HK-2 (cell line): ENCODE measurements around the gene MRE11.
"Not testable (repeated sequence)": the region's sequence is repeated elsewhere in the genome, so short reads cannot be mapped to it uniquely, and the experiment has no call there.

Experiments
- DNase-seq: peaks from one replicate; pipeline ENCODE4 v3.0.0-alpha.2; 2018; ENCODE audit not compliant: unreplicated experiment

MRE11 gene

DNA sequence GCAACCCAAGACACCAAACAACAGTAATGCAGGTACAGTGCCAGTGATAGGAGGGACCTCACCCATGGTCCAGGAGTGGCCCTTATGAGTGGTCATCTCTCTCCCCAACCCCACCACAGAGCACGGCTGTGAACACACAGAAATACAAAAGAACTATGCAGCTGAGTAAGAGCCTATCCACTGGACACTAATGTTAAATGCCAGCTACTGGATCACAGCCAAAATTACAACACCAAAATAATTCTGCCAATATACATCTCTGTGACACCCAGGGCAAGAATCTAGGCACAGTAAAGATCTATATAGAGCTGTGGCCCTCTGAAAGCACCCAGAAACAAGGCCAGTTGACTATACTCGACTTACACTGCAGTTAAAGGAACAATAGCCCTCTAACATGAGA lies 69.6 kb downstream of the MRE11 start:
- no peak for DNase-seq

DNA sequence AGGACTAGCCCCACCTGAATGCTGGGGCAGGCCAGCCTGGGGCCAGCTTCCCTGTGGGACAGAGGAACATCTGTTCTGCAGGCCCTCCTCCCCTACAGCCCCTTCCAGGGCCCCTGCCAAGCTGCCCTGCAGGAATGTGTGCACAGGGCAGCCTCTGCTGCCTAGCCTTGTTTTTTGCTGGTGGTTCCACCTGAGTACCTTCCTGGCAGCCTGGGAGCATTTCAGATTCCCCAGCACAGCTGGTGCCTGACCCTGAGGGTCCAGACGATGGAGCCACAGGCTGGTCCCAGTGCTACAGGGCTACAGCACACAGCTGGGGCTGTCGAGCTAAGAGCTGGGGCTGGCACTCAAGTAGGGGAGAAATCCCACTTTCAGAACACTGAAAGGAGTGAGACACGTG lies 70.1 kb downstream of the MRE11 start:
- DNase-seq = no peak

DNA sequence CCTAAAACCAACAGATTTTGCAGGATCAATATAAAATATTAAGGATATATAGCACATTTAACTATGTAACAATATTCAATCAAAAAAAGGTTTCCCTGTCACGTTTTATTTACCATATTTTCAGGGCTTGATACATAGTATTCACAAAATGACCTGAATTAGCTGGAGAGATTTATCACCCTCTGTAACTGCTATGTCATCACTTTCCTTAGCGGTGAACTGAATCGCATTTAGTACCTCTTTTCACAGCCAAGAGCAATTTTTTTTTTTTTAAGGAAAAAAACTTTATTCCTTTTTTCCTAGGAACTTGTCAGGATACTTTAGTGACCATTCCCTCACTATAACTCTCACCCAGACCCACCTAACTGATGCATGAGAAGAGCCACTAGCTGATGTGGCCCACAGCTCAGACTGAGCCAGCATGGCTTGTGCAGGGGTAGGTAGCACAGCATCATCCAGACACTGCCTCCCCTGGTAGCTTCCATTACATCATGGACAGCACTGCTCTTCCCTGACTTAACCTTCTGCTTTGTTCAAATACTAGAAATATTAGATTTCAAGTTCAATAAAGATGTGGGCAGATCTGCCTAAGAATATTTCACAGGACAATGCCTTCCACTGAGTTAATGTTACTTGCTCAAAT lies 75.4 kb downstream of the MRE11 start:
- no peak for DNase-seq

DNA sequence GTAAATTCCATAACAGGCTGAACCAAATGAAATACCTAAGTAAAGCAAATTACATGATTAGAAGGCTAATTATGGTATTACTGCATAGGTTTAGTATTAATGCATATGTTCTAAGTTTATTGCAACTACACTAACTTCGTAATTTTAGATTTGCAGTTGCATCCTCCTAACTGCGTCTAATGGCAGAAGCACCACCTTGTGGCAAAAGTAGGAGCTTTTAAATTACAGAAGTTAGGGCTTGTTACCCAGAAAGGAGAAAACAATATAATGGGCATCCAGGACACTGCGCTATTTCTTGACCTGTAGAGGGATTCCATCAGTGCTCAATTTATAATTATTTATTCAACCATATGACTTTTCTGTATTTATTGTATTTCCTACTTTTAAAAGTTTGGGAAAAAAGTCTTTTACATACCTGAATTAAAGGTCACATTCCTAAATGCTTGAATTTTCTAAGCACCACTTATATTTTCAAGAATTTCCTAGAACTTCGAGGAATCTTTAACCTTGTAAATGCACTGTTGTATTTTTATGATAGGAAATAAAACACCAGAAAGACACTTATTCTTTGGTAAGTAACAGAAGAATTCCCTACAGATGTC lies 76.2 kb downstream of the MRE11 start:
- no peak for DNase-seq

- no peak for DNase-seq
Observed at GRCh38 chr11:94405062-94405833, 88.4 kb downstream of the MRE11 start.

DNA sequence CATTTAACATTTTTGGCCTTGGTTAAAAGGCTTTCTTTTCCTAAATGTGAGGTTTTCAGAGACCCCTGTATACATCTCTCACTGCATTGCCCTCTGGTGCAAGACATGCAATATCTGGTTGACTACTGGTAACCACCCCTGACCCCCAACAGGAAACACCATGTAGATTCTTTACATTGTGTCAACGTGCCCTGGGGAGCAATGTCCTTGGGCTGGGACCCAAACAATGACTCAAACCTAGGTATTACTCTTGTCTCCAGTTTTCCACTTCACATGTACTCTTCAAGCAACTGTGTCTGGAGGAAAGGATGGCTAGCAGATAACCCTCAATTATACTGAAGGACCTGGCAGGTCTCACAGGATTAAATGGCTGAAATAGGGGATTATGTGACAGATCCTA lies 91.3 kb downstream of the MRE11 start:
- no peak for DNase-seq

- no peak for DNase-seq
Observed at GRCh38 chr11:94401773-94402265, 91.8 kb downstream of the MRE11 start.

- no peak for DNase-seq
Observed at GRCh38 chr11:94400839-94401772, 92.5 kb downstream of the MRE11 start, which contains the start of gene GPR83. Gene GPR83 (minus strand): TSS chr11:94401419. CDS start chr11:94401247, 172 bp downstream.

GRCh38 chr11:94400457-94400838 lies 93.2 kb downstream of the MRE11 start:
- no peak for DNase-seq

GRCh38 chr11:94400050-94400449 lies 93.6 kb downstream of the MRE11 start:
- no peak for DNase-seq

DNA sequence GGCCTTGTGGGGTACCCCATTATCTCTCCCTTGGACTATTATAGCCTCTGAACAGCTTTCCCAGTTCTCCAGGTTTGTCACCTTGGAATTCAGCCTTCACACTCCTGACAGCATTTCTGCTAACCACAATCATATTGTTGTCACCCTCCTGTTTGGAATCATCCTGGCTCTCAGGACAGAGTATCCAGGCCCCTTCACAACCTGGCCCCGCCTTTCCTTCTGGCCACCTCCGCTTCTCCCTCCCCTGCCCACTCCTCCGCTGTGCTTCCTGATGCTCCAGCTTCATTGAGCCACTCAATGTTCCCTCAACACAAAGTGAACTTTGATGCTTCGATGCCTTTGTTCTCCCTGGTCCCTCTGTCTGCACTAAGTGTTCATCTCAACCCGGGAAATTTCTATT lies 95.5 kb downstream of the MRE11 start:
- no peak for DNase-seq

DNA sequence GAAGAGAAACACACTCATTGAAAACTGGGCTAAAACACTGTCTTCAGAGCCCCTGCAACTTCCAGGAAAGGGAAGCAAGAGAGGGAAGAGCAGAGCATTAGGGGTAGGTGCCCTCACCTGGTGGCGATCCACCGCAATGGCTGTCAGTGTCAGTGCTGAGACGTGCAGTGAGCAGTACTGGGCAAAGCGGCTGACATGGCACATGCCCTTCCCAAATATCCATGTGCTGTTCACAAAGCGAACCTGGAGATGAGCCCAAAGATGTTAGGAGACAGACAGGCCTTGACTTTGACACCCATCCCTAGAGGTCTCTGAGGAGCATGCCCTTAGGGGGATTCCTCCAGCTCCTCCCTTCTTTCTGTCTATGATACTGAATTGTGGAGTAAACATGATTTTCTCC lies 97.4 kb downstream of the MRE11 start:
- DNase-seq = no peak

DNA sequence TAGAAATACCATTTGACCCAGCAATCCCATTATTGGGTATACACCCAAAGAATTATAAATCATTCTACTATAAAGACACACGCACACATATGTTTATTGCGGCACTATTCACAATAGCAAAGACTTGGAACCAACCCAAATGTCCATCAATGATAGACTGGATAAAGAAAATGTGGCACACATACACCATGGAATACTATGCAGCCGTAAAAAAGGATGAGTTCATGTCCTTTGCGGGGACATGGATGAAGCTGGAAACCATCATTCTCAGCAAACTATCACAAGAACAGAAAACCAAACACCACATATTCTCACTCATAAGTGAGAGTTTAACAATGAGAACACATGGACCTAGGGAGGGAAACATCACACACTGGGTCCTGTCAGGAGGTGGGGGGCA lies 101.7 kb downstream of the MRE11 start:
- not testable (repeated sequence) for DNase-seq

GRCh38 chr11:94379613-94380012 lies 114.0 kb downstream of the MRE11 start:
- no peak for DNase-seq

GRCh38 chr11:94376841-94377240 lies 116.8 kb downstream of the MRE11 start:
- DNase-seq = no peak

DNA sequence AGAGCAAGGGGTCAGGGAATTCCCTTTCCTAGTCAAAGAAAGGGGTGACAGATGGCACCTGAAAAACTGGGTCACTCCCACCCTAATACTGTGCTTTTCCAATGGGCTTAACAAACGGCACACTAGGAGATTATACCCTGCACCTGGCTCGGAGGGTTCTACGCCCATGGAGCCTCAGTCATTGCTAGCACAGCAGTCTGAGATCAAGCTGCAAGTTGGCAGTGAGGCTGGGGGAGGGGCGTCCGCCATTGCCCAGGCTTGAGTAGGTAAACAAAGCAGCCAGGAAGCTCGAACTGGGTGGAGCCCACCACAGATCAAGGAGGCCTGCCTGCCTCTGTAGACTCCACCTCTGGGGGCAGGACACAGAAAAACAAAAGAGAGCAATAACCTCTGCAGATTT lies 123.1 kb downstream of the MRE11 start:
- DNase-seq = not testable (repeated sequence)
